ENCODE results near the gene MECP2. TPM values are rescaled to one million over a fixed set of nuclear protein-coding genes. Genes with fewer than 3 reads are reported as not detected.
"Not testable (repeated sequence)": the region's sequence is repeated elsewhere in the genome, so short reads cannot be mapped to it uniquely, and the experiment has no call there.

The MECP2 gene
- total RNA-seq (2014; rRNA removed; shearing (Covaris generic)), result 33.0 and 38.2 TPM in 2 replicates
- 23.0 and 25.7 TPM in 2 replicates for polyA plus RNA-seq (2014; cell fraction: nucleus; rRNA removed)

DNA sequence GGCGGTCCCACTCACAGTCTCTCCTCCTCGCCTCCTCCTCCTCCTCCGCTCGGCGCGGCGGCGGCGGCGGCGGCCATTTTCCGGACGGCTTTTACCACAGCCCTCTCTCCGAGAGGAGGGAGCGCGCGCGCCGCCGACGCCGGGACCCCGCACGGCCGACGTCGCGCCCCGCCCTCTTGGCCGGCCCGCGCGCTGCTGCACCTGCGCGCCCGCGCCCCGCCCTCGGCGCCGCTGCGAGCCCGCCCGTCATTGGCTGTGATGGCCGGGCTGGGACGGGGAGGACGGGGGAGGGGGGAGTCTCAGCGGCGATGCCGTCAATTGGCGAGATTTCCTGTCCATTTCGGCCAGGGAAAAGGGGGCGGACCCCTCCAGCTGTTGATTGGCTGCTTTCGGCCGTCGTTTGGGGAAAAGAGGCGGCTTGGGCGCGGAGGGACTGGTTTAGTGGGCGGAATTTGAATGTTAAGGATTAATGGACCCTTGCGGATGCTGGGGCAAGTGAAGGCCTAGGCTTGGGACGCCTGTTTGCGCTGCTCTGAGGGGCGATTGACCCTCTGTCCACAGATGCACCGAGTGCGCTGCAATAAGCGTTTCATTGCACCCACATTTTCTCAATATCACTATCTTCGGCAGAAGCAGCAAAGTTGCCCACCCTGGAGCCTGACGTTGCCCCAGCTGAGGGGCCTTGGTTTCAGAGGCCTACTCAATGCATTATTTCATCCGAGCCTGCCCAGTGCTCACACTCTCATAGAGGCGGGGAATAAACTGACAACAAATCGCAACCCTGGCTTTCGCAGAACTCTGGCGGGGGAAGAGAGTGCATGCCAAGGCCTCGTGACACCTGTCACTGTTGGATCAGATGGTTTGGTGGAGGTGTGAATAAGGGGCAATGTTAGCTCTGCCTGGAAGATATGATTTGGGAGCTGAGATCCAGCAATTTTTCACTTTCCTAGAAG lies at the start of gene MECP2:
Gene MECP2, minus strand, starts transcription at position 129 of the 953 bp plus-strand sequence.
- peak; percentile 92 for DNase-seq (ENCODE audit: extremely low read depth, low read depth)

DNA sequence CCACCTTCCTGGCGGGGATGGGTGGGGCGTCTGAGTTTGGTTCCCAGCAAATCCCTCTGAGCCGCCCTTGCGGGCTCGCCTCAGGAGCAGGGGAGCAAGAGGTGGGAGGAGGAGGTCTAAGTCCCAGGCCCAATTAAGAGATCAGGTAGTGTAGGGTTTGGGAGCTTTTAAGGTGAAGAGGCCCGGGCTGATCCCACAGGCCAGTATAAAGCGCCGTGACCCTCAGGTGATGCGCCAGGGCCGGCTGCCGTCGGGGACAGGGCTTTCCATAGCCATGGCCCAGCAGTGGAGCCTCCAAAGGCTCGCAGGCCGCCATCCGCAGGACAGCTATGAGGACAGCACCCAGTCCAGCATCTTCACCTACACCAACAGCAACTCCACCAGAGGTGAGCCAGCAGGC lies 46.5 kb upstream of the MECP2 start, which contains the start of gene OPN1LW:
Gene OPN1LW, plus strand, starts transcription at position 234 of the 400 bp plus-strand sequence. Its CDS starts 41 bp downstream, at position 275.
- DNase-seq (ENCODE audit: extremely low read depth, low read depth), result not testable (repeated sequence)

DNA sequence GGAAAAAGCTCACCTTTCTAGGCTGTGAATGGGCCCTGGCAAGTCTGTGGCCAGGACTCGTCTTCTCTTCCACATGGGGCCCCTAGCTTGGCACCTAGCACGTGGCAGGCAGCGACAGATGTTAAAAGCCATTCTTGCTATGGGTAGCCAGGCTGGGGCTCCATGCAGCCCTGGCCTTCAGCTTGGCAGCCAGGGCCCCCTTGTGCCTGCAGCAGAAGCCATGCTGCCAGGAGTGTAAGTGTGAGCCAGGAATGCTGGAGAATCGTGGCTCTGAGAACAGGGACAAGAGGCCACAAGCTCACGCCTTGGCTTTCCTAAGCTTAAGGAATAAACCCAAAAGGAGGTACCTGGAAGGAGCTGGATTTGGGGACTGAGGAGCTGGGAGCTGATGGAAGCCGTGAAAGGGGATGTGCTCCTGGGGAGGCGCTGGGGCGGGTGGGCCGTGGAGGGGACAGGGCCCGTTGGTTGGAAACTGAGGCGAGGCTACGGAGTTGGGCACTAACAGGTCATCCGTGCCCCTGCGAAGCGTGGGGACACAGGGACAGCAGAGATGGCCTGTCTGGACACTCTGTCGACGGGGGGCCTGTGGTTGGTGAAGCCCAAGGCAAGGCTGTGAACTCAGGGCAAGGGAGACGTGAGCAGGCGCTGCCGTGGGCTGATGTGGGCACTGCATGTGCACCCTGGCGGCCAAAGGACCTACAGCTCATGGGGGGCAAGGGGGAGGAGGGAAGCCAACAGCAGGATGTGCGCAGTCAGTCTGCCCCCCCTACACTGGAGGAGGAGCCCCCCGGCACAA lies 45.6 kb upstream of the MECP2 start:
- no peak for DNase-seq (ENCODE audit: extremely low read depth, low read depth)

DNA sequence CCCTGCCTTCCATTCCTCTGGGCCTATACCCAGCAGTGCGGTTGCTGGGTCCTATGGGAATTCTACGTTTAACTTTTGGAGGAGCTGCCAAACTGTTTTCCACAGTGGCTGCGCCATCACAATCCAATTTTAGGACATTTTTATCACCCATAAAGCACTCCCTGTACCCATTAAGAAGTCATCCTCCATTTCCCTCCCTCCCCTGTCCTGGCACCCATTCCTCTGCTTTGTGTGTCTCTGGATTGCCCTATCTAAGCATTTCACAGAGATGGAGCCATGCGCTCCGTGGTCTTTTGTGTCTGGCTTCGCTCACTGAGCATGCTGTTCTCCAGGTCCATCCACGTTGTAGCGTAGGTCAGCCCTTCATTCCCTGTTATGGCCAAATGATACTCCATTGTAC lies 44.9 kb upstream of the MECP2 start:
- no peak for DNase-seq (ENCODE audit: extremely low read depth, low read depth)

DNA sequence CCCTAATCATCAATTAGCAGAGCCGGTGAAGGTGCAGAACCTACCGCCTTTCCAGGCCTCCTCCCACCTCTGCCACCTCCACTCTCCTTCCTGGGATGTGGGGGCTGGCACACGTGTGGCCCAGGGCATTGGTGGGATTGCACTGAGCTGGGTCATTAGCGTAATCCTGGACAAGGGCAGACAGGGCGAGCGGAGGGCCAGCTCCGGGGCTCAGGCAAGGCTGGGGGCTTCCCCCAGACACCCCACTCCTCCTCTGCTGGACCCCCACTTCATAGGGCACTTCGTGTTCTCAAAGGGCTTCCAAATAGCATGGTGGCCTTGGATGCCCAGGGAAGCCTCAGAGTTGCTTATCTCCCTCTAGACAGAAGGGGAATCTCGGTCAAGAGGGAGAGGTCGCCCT lies 43.2 kb upstream of the MECP2 start:
- no peak for DNase-seq (ENCODE audit: extremely low read depth, low read depth)

DNA sequence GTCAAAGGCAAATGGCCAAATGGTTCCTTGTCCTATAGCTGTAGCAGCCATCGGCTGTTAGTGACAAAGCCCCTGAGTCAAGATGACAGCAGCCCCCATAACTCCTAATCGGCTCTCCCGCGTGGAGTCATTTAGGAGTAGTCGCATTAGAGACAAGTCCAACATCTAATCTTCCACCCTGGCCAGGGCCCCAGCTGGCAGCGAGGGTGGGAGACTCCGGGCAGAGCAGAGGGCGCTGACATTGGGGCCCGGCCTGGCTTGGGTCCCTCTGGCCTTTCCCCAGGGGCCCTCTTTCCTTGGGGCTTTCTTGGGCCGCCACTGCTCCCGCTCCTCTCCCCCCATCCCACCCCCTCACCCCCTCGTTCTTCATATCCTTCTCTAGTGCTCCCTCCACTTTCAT lies 42.7 kb upstream of the MECP2 start:
- DNase-seq (ENCODE audit: extremely low read depth, low read depth), result no peak

DNA sequence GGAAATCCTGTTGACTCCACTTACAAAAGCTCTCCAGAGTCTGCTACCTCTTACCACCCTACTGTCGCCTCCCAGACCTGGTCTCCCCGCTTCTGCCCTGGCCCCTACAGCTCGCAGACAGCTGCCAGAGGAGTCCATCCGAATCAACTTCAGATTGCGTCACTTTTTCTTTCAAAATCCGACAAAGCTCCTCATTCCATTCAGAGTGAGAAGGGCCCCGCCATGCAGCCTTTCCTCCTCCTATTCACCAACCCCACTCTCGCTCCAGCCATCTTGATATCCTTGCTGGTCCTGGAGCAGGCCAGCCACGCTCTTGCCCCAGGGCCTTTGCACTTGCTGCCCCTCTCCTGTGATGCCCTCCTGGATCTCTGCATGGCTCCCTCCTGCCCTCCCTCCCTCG lies 41.3 kb upstream of the MECP2 start:
- no peak for DNase-seq (ENCODE audit: extremely low read depth, low read depth)

DNA sequence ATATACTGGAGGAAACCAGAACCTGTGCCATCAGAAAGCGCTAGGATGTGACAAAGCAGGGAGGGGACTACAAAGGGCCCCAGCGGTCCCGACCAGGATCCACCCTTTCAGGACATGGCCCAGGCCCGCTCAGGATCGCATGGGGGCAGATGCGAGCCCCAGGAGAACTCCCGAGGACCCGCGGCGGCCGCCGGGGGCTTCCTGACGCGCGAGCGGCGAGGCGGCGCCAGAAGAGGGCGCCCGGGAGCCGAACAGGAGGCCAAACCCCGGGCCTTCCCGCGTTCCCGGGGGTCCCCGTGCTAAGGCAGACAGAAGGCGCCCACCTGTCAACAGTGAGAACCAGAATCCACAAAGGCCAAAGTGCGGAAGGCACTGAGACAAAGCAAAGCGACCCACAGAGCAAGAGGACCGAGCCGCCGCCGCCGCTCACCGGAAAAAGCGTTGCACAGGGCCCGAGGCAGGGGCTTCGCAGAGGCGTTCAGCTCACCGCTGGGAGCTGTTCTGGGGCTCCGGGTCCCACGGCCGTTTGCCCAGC lies 39.2 kb upstream of the MECP2 start:
- DNase-seq (ENCODE audit: extremely low read depth, low read depth), result peak; percentile 29

DNA sequence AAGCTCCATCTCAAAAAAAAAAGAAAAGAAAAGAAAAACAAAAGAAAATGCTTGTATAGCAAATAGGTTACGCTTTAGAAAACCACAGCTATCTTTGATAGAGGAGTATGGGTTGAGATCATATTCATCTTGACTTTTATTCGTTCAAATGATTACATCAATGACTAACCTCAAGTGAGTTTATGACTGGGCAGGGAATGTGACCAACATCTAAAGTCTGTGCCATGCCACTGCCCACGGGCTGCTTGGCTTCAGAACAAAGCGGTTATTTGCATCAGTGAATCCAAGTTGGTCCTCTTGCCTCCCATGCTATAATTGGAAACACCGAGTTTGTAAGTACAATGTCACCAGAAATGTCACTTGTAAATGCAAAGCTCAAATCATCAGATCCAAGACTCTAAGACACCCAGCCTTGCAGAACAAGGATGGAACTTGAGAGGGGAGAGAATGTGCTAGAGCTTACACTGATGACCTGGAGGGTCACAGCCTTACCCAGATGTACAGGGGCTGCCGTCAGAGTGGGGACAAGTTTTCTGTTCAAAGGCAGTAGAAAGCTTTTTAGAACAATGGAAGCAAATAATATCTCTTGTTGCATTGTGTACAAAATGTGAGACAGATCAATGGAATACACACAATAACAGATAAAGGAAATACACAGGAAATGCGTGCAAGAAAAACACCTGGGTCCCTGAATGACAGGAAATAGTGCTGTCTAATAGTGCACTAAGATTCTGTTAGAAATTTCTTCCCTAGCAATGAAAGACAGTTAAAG lies 38.1 kb upstream of the MECP2 start:
- DNase-seq (ENCODE audit: extremely low read depth, low read depth), result no peak

DNA sequence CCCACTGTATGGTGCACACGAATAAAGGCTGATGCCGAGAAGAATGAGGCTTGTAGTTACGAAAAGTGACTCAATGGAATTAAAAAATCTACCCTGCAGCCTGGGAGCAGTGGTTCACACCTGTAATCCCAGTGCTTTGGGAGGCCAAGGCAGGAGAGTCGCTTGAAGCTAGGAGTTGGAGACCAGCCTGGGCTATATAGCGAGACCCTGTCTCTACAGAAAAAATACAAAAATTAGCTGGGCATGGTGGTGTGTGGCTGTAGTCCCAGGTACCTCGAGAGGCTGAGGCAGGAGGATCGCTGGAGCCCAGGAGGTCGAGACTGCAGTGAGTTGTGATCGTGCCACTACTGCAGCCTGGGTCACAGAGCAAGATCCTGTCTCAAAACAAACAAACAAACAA lies 34.8 kb upstream of the MECP2 start:
- no peak for DNase-seq (ENCODE audit: extremely low read depth, low read depth)

DNA sequence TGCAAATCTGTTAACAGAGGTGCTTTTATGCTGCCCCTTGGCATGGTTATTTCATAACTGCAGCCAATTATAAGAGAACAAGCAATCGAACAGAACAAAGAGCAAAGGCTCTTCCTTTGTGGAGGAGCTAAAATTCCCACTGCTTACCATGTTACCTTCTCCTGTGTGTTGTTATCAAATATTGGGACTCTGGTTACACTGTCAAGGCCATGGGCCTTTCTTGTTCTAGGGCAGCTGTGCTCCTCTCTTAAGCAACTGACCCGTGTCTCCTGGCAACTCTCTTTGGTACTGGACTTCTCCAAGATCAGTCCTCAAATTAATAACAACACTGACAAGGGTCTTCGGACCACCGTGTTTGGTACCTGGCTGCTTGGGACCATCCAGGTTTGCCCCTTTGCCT lies 34.4 kb upstream of the MECP2 start:
- no peak for DNase-seq (ENCODE audit: extremely low read depth, low read depth)

DNA sequence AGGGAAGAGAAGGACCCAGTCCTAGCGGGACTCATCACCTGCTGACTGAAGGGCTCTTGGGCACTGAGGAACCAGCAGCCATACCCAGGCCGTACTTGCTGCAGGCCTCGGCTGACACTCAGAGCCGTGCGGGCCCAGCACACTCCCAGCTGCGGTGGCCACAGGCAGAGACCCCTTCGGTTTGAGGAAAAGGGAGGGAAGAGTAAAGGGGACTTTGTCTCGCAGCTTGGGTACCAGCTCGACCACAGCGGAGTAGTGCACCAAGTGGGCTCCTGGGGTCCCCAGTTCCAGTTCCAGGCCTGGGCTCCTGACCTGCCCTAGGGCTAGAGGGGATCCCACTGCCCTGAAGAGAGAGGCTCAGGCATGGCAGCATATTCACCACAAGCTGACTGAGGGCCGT lies 28.6 kb upstream of the MECP2 start:
- no peak for DNase-seq (ENCODE audit: extremely low read depth, low read depth)

DNA sequence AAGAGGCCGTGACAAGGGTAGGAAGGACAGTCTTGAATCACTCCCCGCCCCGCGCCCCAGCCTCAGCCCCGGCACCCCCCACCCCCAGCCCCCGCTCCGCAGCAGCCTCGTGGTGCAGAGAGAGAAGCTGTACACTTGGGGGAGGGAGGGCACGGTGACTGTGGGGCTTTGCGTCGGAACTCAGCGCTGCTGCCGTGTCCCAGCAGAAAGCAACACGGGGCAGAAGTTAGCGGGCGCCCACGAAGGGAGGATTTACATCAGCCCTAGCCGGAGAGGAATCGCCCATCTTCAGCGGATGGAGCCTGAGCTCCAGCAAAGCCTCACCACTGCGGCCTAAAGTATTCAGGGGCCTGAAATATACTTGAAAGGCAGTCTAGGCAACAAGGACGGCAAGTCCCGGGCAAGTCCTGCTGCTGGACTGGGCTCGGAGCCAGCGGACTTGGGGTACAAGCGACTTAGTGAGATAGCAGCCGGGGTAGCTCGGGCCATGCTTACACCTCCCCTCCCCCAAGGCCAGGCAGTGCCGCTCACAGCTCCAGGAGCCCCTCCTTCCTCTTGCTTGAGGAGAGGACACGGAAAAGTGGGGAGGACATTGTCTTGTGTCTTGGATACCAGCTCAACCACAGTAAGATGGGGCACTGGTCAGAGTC lies 28.0 kb upstream of the MECP2 start:
- no peak for DNase-seq (ENCODE audit: extremely low read depth, low read depth)

DNA sequence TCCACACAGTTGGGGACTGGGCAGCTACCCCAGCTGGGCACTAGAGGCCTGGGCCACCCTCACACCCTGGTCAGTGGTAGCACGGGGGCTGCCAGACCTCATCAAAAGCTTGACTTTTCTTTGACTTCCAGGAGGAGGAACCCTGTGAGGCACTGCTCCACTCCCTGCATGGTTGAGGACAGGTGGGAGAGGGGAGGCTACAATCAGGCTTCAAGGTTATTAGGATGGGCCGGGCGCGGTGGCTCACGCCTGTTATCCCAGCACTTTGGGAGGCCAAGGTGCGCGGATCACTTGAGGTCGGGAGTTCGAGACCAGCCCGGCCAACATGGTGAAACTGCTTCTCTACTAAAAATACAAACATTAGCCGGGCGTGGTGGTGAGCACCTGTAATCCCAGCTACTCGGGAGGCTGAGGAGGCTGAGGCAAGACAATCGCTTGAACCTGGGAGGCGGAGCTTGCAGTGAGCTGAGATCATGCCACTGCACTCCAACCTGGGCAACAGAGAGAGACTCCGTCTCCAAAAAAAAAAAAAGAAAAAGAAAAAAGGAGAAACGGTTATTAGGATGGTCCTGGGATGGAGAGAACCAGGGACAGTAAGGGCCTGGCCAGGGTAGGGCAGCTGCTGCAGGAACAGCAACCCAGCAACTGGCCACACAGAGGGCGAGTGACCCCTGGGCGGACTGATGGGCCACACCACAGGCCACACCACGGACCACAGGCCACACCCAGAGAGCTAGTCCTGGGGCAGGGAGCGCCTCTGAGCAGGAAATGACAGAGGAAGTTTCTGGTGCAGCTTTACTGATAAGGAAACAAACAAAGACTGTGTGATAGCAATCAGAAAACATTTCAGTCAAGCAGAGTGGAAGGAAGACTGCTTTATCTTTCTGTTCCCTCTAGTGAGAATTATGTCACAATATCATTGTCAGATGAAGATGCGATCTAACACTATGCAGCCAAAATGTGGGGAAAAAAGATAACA lies 26.0 kb upstream of the MECP2 start:
- DNase-seq (ENCODE audit: extremely low read depth, low read depth), result peak; percentile 24

DNA sequence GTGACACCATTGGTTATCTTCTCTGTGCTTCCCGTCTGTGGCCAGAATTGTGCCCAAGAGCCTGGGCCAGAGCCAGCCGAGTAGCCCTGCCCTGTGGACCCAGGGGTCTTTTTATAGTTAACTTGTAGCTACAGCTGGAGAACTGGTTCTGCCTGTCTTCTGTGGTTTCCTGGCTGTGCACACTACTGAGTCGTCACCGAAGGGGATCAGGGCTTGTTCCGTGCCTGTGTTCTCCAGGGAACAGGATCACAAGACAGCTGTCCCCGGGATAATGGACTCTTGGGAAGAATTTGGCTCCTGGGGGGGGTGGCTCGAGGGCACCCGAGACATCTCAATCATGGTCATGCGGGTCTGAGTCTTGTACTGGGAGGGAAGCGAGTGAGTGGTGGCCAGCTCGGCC lies 24.4 kb upstream of the MECP2 start:
- DNase-seq (ENCODE audit: extremely low read depth, low read depth), result no peak

DNA sequence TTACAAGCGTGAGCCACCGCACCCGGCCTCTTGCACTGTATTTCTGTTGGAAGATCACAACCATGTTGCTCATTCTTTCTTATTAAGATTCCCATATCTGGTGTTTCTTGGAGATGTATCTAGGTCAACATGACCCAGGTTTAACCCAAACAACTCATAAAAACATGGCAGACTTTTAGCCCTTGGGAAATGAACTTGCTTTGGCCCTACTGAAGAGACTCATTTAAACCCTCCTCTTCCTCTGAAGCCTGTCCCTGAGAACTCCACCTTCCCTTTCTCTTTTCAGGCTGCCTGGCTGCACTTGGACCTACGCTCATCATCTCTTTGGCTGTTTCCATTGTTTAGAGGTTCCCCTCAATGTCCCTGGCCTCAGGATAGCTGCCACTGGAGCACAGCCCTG lies 23.7 kb upstream of the MECP2 start:
- no peak for DNase-seq (ENCODE audit: extremely low read depth, low read depth)

DNA sequence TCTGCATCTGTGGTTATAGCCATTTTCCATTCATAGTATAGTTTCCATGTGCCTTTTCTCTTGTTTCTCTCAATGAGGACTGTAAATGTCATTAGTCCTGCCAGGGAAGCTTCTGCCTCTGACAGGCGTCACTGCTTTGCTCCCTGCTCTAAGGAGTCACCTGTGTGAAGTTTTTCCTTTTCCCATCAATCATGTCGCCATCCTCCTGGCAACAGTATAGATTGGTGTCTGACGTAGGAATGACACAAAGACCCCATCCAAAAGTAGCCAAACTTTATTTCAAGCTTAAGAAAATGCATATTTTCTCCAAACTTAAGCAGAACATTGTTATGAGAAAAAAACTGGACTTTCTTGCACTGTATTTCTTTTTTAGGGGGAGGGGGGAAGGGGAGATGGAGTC lies 23.1 kb upstream of the MECP2 start:
- DNase-seq (ENCODE audit: extremely low read depth, low read depth), result no peak

DNA sequence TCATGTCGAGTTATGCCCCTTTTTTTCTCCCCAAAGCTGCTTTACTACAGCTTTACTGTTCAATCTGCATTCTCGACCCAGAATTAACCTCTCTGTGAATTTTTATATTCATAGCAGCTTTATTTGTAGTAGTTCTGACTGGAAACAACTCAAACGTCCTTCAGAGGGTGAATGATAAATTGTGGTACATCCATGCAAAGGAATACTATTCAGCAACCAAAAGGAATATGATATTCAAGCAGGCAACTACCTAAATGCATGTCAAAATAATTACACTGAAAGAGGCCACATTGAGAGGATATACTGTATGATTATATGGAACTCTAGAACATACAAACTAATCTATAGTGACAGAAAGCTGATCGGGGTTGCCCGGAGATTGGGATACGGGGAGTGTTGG lies 20.0 kb upstream of the MECP2 start:
- DNase-seq (ENCODE audit: extremely low read depth, low read depth), result no peak
